KG1 (cell line): ENCODE data around the gene BANF1.
"Not testable (repeated sequence)": the region's sequence is repeated elsewhere in the genome, so short reads cannot be mapped to it uniquely, and the experiment has no call there.

Experiments used
- DNase-seq: peaks from one replicate; lab custom pipeline; 2025; lab: John Stamatoyannopoulos, UW

Gene BANF1

GRCh38 chr11:65978391-65979238 is 23.7 kb upstream of the BANF1 start:
- DNase-seq: no peak

GRCh38 chr11:65979261-65979759 is 23.0 kb upstream of the BANF1 start:
- DNase-seq: no peak

GRCh38 chr11:65981101-65981740 is 21.1 kb upstream of the BANF1 start:
- DNase-seq: no peak

- DNase-seq: no peak
Measured at GRCh38 chr11:65981972-65982823, 20.1 kb upstream of the BANF1 start.

- no peak for DNase-seq
Measured at GRCh38 chr11:65982824-65983588, 19.3 kb upstream of the BANF1 start.

GRCh38 chr11:65983589-65983987 is 18.7 kb upstream of the BANF1 start:
- DNase-seq: no peak

GRCh38 chr11:65987336-65987735 is 15.0 kb upstream of the BANF1 start:
- DNase-seq: no peak

- peak; percentile 94 for DNase-seq
Measured at GRCh38 chr11:65988791-65989592, 13.3 kb upstream of the BANF1 start.

GRCh38 chr11:65992056-65992455 is 10.2 kb upstream of the BANF1 start:
- no peak for DNase-seq

GRCh38 chr11:65997286-65997685 is 5.0 kb upstream of the BANF1 start:
- no peak for DNase-seq

- DNase-seq: peak; percentile 84
Measured at GRCh38 chr11:66002648-66003225, 434 bp downstream of the BANF1 start.

- DNase-seq: no peak
Measured at GRCh38 chr11:66003291-66003690, 988 bp downstream of the BANF1 start.

GRCh38 chr11:66004186-66004585 is 1.9 kb downstream of the BANF1 start:
- no peak for DNase-seq

- no peak for DNase-seq
Measured at GRCh38 chr11:66006134-66006890, 4.0 kb downstream of the BANF1 start.

- DNase-seq: no peak
Measured at GRCh38 chr11:66006891-66007176, 4.5 kb downstream of the BANF1 start.

- DNase-seq: no peak
Measured at GRCh38 chr11:66007201-66007634, 4.9 kb downstream of the BANF1 start.

GRCh38 chr11:66008095-66008467 is 5.8 kb downstream of the BANF1 start:
- DNase-seq: no peak

- no peak for DNase-seq
Measured at GRCh38 chr11:66008468-66009101, 6.3 kb downstream of the BANF1 start.

GRCh38 chr11:66010036-66010435 is 7.7 kb downstream of the BANF1 start:
- not testable (repeated sequence) for DNase-seq
